GM23248 (cell line): ENCODE measurements around the gene C19orf33. TPM values are rescaled to one million over a fixed set of nuclear protein-coding genes. Genes with fewer than 3 reads are reported as not detected.

Source experiments
- DNase-seq: peaks from one replicate; pipeline ENCODE4 v3.0.0-alpha.2; 2015
- H2AFZ ChIP-seq: fragments of 200-600 bp; sonication (generic); 2 replicates; pipeline ENCODE4 v1.6.1; 2016; ENCODE audit warnings: antibody characterized with exemption
- H3F3A ChIP-seq: fragments of 200-600 bp; sonication (generic); 2 replicates; pipeline ENCODE4 v1.6.1; 2016; ENCODE audit warnings: mild to moderate bottlenecking, antibody characterized with exemption, mixed run types; ENCODE audit not compliant: insufficient read depth
- H3K27ac ChIP-seq: fragments of 200-600 bp; sonication (generic); 2 replicates; pipeline ENCODE4 v1.5.1; 2016; ENCODE audit warnings: mild to moderate bottlenecking
- H3K27me3 ChIP-seq: fragments of 200-600 bp; sonication (generic); replicated peaks from 2 replicates; pipeline ENCODE4 v1.6.1; 2016; ENCODE audit warnings: mild to moderate bottlenecking; ENCODE audit not compliant: insufficient read depth
- H3K36me3 ChIP-seq: fragments of 200-600 bp; sonication (generic); 2 replicates; pipeline ENCODE4 v1.6.1; 2016; ENCODE audit warnings: low read depth, mild to moderate bottlenecking
- H3K4me1 ChIP-seq: fragments of 200-600 bp; sonication (generic); 2 replicates; pipeline ENCODE4 v1.6.1; 2016; ENCODE audit warnings: mild to moderate bottlenecking; ENCODE audit not compliant: insufficient read depth
- H3K4me2 ChIP-seq: fragments of 200-600 bp; sonication (generic); one replicate; pipeline ENCODE4 v1.6.1; 2016; ENCODE audit warnings: mild to moderate bottlenecking; ENCODE audit not compliant: unreplicated experiment
- H3K4me3 ChIP-seq: fragments of 200-600 bp; sonication (generic); 2 replicates; pipeline ENCODE4 v1.5.1; 2016; ENCODE audit warnings: mild to moderate bottlenecking
- H3K79me2 ChIP-seq: fragments of 200-600 bp; sonication (generic); 2 replicates; pipeline ENCODE4 v1.6.1; 2016; ENCODE audit warnings: mild to moderate bottlenecking; ENCODE audit not compliant: insufficient read depth
- H3K9ac ChIP-seq: fragments of 200-600 bp; sonication (generic); 2 replicates; pipeline ENCODE4 v1.6.1; 2016; ENCODE audit warnings: mild to moderate bottlenecking
- H3K9me2 ChIP-seq: fragments of 200-600 bp; sonication (generic); 2 replicates; pipeline ENCODE4 v1.6.1; 2016; ENCODE audit warnings: mixed run types, mild to moderate bottlenecking, moderate library complexity; ENCODE audit not compliant: insufficient read depth
- H3K9me3 ChIP-seq: fragments of 200-600 bp; sonication (generic); one replicate; pipeline ENCODE4 v1.6.1; 2017; ENCODE audit warnings: low read depth
- H4K20me1 ChIP-seq: fragments of 200-600 bp; sonication (generic); 2 replicates; pipeline ENCODE4 v1.6.0; 2016; ENCODE audit not compliant: insufficient read depth
- EZH2 ChIP-seq: fragments of 200-600 bp; sonication (generic); IDR thresholded peaks from 2 replicates; pipeline ENCODE4 v1.6.1; 2018; ENCODE audit warnings: antibody characterized with exemption, mild to moderate bottlenecking; ENCODE audit not compliant: insufficient read depth, poor library complexity, severe bottlenecking
- EZH2phosphoT487 ChIP-seq: fragments of 200-600 bp; sonication (generic); IDR thresholded peaks from 2 replicates; pipeline ENCODE4 v1.6.1; 2018; ENCODE audit warnings: antibody characterized with exemption, moderate library complexity, mild to moderate bottlenecking, low read depth; ENCODE audit not compliant: insufficient read depth
- WGBS, 2 experiments: methylation state at CpG; one replicate each; pipeline ENCODE4 v1.1.6; 2015 to 2017; ENCODE audit warnings: low lambda C conversion rate in 2 of 2, low coverage in 1 of 2; ENCODE audit errors: missing lambda C conversion rate in 2 of 2; 5-methylcytosine and 5-hydroxymethylcytosine counted together
- in situ Hi-C: fragments of 300-500 bp; cut with MboI; formaldehyde crosslinking; loops from 2 replicates; pipeline ENCODE4 v1.15.0; 2020
- polyA plus RNA-seq: library from polyadenylated mRNA; unstranded; fragments of >200 nt; fragmentation: Nextera tagmentation; extraction: Ambion mirVana; gene quantifications from 2 replicates; pipeline ENCODE4 v1.2.1, GENCODE V29; 2016
- total RNA-seq: library from RNA; depleted of rRNA; stranded (reverse); fragments of >200 nt; shearing (Covaris generic); gene quantifications from 2 replicates; pipeline ENCODE4 v1.2.3, GENCODE V29; 2014

C19orf33 gene
- total and polyA plus RNA-seq, 2 experiments from 2014 or later: not detected

DNA sequence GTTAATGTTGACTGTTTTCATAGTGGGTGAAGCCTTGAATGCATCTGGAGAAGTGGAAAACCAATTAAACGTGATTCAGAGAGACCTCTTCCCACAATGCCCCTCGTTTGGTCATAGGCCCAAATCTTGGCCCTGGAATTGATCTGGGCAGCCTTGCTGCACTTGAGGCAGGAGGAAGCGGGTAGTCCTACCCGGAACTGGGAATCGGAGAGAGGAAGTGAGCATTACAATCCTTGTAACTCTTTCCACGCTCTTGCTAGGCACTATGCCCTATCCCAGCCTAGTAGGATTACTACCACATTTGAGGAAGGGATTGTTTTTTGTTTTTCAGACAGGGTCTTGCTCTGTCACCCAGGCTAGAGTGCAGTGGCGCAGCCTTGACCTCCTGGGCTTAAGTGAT, 19.2 kb downstream of the C19orf33 start:
- TF ChIP-seq EZH2: no peak
- no peak for TF ChIP-seq EZH2phosphoT487
- no peak overlapping the region for H3K27ac ChIP-seq
- peaks cover 26% of the 10 kb centered on the region; the same call in 1 of the 2 replicates for H3K36me3 ChIP-seq
- no peak overlapping the region for H2AFZ ChIP-seq
- no peak overlapping the region for H3K9ac ChIP-seq
- no peak overlapping the region for H3K4me2 ChIP-seq
- DNase-seq: peak; percentile 12
- H3K27me3 ChIP-seq: no peaks in the 10 kb centered on the region
- peaks cover 4% of the 10 kb centered on the region; the same call in 1 of the 2 replicates for H4K20me1 ChIP-seq
- no peaks in the 10 kb centered on the region for H3K9me2 ChIP-seq
- peaks cover 16% of the 10 kb centered on the region for H3K4me1 ChIP-seq
- H3K9me3 ChIP-seq: no peaks in the 10 kb centered on the region
- no peak overlapping the region for H3K4me3 ChIP-seq
- H3F3A ChIP-seq: peaks cover 8% of the 10 kb centered on the region; the same call in 1 of the 2 replicates
- WGBS, 2 experiments: 55 to 58% methylated on average over 7 of the region's 7 CpGs
- H3K79me2 ChIP-seq: peaks cover 45% of the 10 kb centered on the region
- in situ Hi-C loops: no loop called here

DNA sequence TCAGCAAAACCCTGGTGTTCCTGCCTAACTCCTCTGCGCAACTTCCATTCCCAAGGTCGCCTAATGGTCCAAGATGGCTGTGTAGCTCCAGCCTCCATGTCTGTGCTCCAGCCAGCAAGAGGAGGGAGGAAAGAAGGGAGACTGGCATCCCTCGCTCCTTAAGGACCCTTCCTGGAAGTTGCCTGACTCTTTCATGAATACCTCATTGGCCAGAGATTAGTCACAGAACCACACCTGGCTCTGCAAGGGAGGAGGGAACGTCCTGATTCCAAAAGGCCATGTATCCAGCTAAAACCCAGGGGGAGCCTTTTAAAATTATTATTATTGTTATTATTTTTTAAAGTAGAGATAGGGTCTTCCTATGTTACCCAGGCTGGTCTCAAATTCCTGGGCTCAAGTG, 20.4 kb downstream of the C19orf33 start:
- 88 to 91% methylated on average over 4 of the region's 4 CpGs for WGBS, 2 experiments
- H3K4me3 ChIP-seq: no peak overlapping the region
- no peak for DNase-seq
- no peaks in the 10 kb centered on the region for H3K27me3 ChIP-seq
- no peak overlapping the region for H3K9ac ChIP-seq
- peaks cover 8% of the 10 kb centered on the region; the same call in 1 of the 2 replicates for H3F3A ChIP-seq
- H4K20me1 ChIP-seq: peaks cover 4% of the 10 kb centered on the region; the same call in 1 of the 2 replicates
- no peak overlapping the region for H3K27ac ChIP-seq
- no peaks in the 10 kb centered on the region for H3K9me2 ChIP-seq
- H3K9me3 ChIP-seq: no peaks in the 10 kb centered on the region
- no peak for TF ChIP-seq EZH2
- no peak for TF ChIP-seq EZH2phosphoT487
- in situ Hi-C loops: no loop called here
- H3K4me2 ChIP-seq: no peak overlapping the region
- peaks cover 16% of the 10 kb centered on the region for H3K4me1 ChIP-seq
- peaks cover 31% of the 10 kb centered on the region; the same call in 1 of the 2 replicates for H3K36me3 ChIP-seq
- H2AFZ ChIP-seq: no peak overlapping the region
- peaks cover 39% of the 10 kb centered on the region for H3K79me2 ChIP-seq

DNA sequence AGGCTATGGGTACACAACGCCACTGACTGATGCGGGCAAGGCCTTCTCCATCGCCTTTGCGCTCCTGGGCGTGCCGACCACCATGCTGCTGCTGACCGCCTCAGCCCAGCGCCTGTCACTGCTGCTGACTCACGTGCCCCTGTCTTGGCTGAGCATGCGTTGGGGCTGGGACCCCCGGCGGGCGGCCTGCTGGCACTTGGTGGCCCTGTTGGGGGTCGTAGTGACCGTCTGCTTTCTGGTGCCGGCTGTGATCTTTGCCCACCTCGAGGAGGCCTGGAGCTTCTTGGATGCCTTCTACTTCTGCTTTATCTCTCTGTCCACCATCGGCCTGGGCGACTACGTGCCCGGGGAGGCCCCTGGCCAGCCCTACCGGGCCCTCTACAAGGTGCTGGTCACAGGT, 22.5 kb downstream of the C19orf33 start:
- no peak overlapping the region for H3K4me2 ChIP-seq
- peaks cover 20% of the 10 kb centered on the region for H3K79me2 ChIP-seq
- H2AFZ ChIP-seq: no peak overlapping the region
- TF ChIP-seq EZH2 (no peak), EZH2phosphoT487 (no peak)
- no peaks in the 10 kb centered on the region for H3K27me3 ChIP-seq
- no peak overlapping the region for H3K9ac ChIP-seq
- H4K20me1 ChIP-seq: peaks cover 4% of the 10 kb centered on the region; the same call in 1 of the 2 replicates
- H3F3A ChIP-seq: peaks cover 6% of the 10 kb centered on the region; the same call in 1 of the 2 replicates
- DNase-seq: no peak
- peaks cover 7% of the 10 kb centered on the region for H3K4me1 ChIP-seq
- no peak overlapping the region for H3K4me3 ChIP-seq
- no peak overlapping the region for H3K27ac ChIP-seq
- 89 to 92% methylated on average over 22 of the region's 22 CpGs for WGBS, 2 experiments
- H3K36me3 ChIP-seq: peaks cover 31% of the 10 kb centered on the region; the same call in 1 of the 2 replicates
- in situ Hi-C loops: no loop called here
- no peaks in the 10 kb centered on the region for H3K9me2 ChIP-seq
- no peaks in the 10 kb centered on the region for H3K9me3 ChIP-seq

DNA sequence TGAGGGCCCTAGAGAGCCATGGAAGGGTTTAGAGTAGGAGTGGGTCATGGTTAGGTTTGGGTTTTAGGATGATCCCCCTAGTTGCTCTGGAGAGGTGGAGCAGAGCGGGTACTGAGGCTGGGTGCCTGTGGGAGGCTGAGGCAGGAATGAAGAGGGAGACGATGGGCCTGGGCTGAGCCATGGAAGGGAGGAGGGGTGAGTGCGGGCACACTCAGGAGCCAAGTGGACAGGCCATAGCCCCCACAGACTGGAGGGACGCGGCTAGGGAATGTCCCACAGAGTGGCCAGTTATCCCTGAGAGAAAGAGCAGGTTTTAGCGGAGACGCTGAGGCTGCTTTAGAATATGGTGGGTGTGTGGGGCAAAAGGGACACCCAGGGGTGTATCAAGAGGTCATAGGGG, 25.6 kb downstream of the C19orf33 start:
- 94 to 99% methylated on average over 7 of the region's 7 CpGs for WGBS, 2 experiments
- Histone ChIP-seq H3F3A (peaks cover 10% of the 10 kb centered on the region; the same call in 1 of the 2 replicates), H3K9me2 (no peaks in the 10 kb centered on the region), H3K9ac (no peak overlapping the region), H3K4me2 (no peak overlapping the region), H3K9me3 (no peaks in the 10 kb centered on the region), H2AFZ (no peak overlapping the region), H3K27me3 (no peaks in the 10 kb centered on the region), H3K79me2 (no peaks in the 10 kb centered on the region), H4K20me1 (no peaks in the 10 kb centered on the region), H3K4me1 (no peaks in the 10 kb centered on the region), H3K27ac (no peak overlapping the region), H3K36me3 (peaks cover 31% of the 10 kb centered on the region; the same call in 1 of the 2 replicates), H3K4me3 (no peak overlapping the region)
- no peak for DNase-seq
- no peak for TF ChIP-seq EZH2
- no peak for TF ChIP-seq EZH2phosphoT487
- in situ Hi-C loops: loop anchor here (5.0 kb wide), 1 partner anchor 77 kb away; no protein-coding TSS in a partner anchor

DNA sequence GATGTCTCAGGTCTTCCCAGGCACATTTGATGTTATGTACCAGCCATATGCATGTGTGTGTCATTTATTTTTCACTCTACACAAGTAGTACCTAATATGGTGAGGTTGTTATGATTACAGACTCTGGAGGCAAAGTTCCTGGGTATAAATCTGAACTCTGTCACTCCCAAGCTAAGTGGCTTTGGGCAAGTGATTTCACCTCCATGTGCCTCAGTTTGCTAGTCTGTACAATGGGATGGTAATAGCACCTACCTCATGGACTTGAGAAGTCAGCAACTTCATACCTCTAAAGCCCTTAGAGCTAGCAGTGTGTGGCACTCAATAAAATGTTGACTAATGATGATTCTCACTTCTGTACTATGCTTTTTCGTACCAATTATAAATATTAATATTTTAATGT, 27.7 kb downstream of the C19orf33 start:
- in situ Hi-C loops: loop anchor here (5.0 kb wide), 1 partner anchor 79 kb away; no protein-coding TSS in a partner anchor
- Histone ChIP-seq H3K79me2 (no peaks in the 10 kb centered on the region), H3K9me2 (no peaks in the 10 kb centered on the region), H3K9ac (no peak overlapping the region), H3K27ac (no peak overlapping the region), H3K4me3 (no peak overlapping the region), H4K20me1 (no peaks in the 10 kb centered on the region), H3K4me2 (no peak overlapping the region), H3K27me3 (no peaks in the 10 kb centered on the region), H3F3A (peaks cover 10% of the 10 kb centered on the region; the same call in 1 of the 2 replicates), H3K4me1 (no peaks in the 10 kb centered on the region), H2AFZ (no peak overlapping the region), H3K9me3 (no peaks in the 10 kb centered on the region), H3K36me3 (peaks cover 20% of the 10 kb centered on the region; the same call in 1 of the 2 replicates)
- TF ChIP-seq EZH2 (no peak), EZH2phosphoT487 (no peak)
- no peak for DNase-seq
- 65 to 69% methylated on average over 1 of the region's 1 CpG for WGBS, 2 experiments
